ENCODE data around the gene KIAA0825. TPM values are rescaled to one million over a fixed set of nuclear protein-coding genes. Genes with fewer than 3 reads are reported as not detected.
"Not testable (repeated sequence)": the region's sequence is repeated elsewhere in the genome, so short reads cannot be mapped to it uniquely, and the experiment has no call there.

The KIAA0825 gene
- total RNA-seq, 2 experiments from 2014 or later = 0.19 to 0.32 TPM

- no peaks in the 10 kb centered on the region for H3K9me3 ChIP-seq (ENCODE audit: low read length)
- no peaks in the 10 kb centered on the region for H3K36me3 ChIP-seq (ENCODE audit: insufficient read depth, low read length)
- POLR2A ChIA-PET = no interaction called here
- intact Hi-C loops (cut with micrococcal nuclease; ENCODE audit: unreplicated experiment) = no loop called here
- no peaks in the 10 kb centered on the region for H3K79me2 ChIP-seq (ENCODE audit: insufficient read depth, low read depth, low read length)
- no peaks in the 10 kb centered on the region for H3K9me2 ChIP-seq (ENCODE audit: insufficient read depth, low read length)
- no peaks in the 10 kb centered on the region for H3K4me1 ChIP-seq (ENCODE audit: insufficient read depth, low read length, poor library complexity, severe bottlenecking)
- H3K27ac ChIP-seq (ENCODE audit: low read depth, low read length, poor library complexity, severe bottlenecking) = no peak overlapping the region
- no peak overlapping the region for H3K4me2 ChIP-seq (ENCODE audit: low read length)
- no peak overlapping the region for H2AFZ ChIP-seq (ENCODE audit: low read length)
- H3K4me3 ChIP-seq (ENCODE audit: low read depth, low read length, poor library complexity, severe bottlenecking) = no peak overlapping the region
- no peak for DNase-seq (ENCODE audit: low spot score)
- H4K20me1 ChIP-seq (ENCODE audit: insufficient read depth, low read length) = no peaks in the 10 kb centered on the region
- CTCF ChIA-PET (ENCODE audit: unreplicated experiment) = no interaction called here
- TF ChIP-seq CTCF (conservative IDR thresholded peaks at IDR 0.05; ENCODE audit: low read length) = no peak
- TF ChIP-seq EZH2phosphoT487 (IDR thresholded peaks at IDR 0.05; ENCODE audit: borderline replicate concordance, low read depth, low read length) = no peak
- BruUV-seq (replicated peaks) = no TSS peak
These were observed 257.8 kb downstream of the KIAA0825 start for GRCh38 chr5:94360382-94361130.

- TF ChIP-seq CTCF (conservative IDR thresholded peaks at IDR 0.05; ENCODE audit: low read length) = no peak
- no peak for TF ChIP-seq EZH2phosphoT487 (IDR thresholded peaks at IDR 0.05; ENCODE audit: borderline replicate concordance, low read depth, low read length)
- no peaks in the 10 kb centered on the region for H3K9me2 ChIP-seq (ENCODE audit: insufficient read depth, low read length)
- ChIA-PET POLR2A (no interaction called here), CTCF (ENCODE audit: unreplicated experiment) (no interaction called here)
- H3K79me2 ChIP-seq (ENCODE audit: insufficient read depth, low read depth, low read length) = no peaks in the 10 kb centered on the region
- no peaks in the 10 kb centered on the region for H3K4me1 ChIP-seq (ENCODE audit: insufficient read depth, low read length, poor library complexity, severe bottlenecking)
- H3K4me2 ChIP-seq (ENCODE audit: low read length) = no peak overlapping the region
- no peaks in the 10 kb centered on the region for H3K9me3 ChIP-seq (ENCODE audit: low read length)
- H3K36me3 ChIP-seq (ENCODE audit: insufficient read depth, low read length) = no peaks in the 10 kb centered on the region
- no peak for DNase-seq (ENCODE audit: low spot score)
- no peaks in the 10 kb centered on the region for H4K20me1 ChIP-seq (ENCODE audit: insufficient read depth, low read length)
- no peak overlapping the region for H3K4me3 ChIP-seq (ENCODE audit: low read depth, low read length, poor library complexity, severe bottlenecking)
- H2AFZ ChIP-seq (ENCODE audit: low read length) = no peak overlapping the region
- no TSS peak for BruUV-seq (replicated peaks)
- no peak overlapping the region for H3K27ac ChIP-seq (ENCODE audit: low read depth, low read length, poor library complexity, severe bottlenecking)
- intact Hi-C loops (cut with micrococcal nuclease; ENCODE audit: unreplicated experiment) = no loop called here
These were observed 258.5 kb downstream of the KIAA0825 start for GRCh38 chr5:94359880-94360279.

GRCh38 chr5:94355811-94356210 is 262.6 kb downstream of the KIAA0825 start:
- Histone ChIP-seq H4K20me1 (ENCODE audit: insufficient read depth, low read length) (no peaks in the 10 kb centered on the region), H2AFZ (ENCODE audit: low read length) (no peak overlapping the region), H3K79me2 (ENCODE audit: insufficient read depth, low read depth, low read length) (no peaks in the 10 kb centered on the region), H3K9me2 (ENCODE audit: insufficient read depth, low read length) (no peaks in the 10 kb centered on the region), H3K9me3 (ENCODE audit: low read length) (no peaks in the 10 kb centered on the region), H3K4me3 (ENCODE audit: low read depth, low read length, poor library complexity, severe bottlenecking) (no peak overlapping the region), H3K27ac (ENCODE audit: low read depth, low read length, poor library complexity, severe bottlenecking) (no peak overlapping the region), H3K4me1 (ENCODE audit: insufficient read depth, low read length, poor library complexity, severe bottlenecking) (no peaks in the 10 kb centered on the region), H3K4me2 (ENCODE audit: low read length) (no peak overlapping the region), H3K36me3 (ENCODE audit: insufficient read depth, low read length) (no peaks in the 10 kb centered on the region)
- no TSS peak for BruUV-seq (replicated peaks)
- TF ChIP-seq EZH2phosphoT487 (IDR thresholded peaks at IDR 0.05; ENCODE audit: borderline replicate concordance, low read depth, low read length) (no peak), CTCF (conservative IDR thresholded peaks at IDR 0.05; ENCODE audit: low read length) (no peak)
- CTCF ChIA-PET (ENCODE audit: unreplicated experiment) = no interaction called here
- no peak for DNase-seq (ENCODE audit: low spot score)
- intact Hi-C loops (cut with micrococcal nuclease; ENCODE audit: unreplicated experiment) = no loop called here
- POLR2A ChIA-PET = no interaction called here

- BruUV-seq (replicated peaks); H4K20me1 ChIP-seq (ENCODE audit: insufficient read depth, low read length); H3K9me3 ChIP-seq (ENCODE audit: low read length); H2AFZ ChIP-seq (ENCODE audit: low read length); H3K4me2 ChIP-seq (ENCODE audit: low read length); H3K9me2 ChIP-seq (ENCODE audit: insufficient read depth, low read length); H3K4me1 ChIP-seq (ENCODE audit: insufficient read depth, low read length, poor library complexity, severe bottlenecking); intact Hi-C loops (cut with micrococcal nuclease; ENCODE audit: unreplicated experiment); POLR2A ChIA-PET; DNase-seq (ENCODE audit: low spot score); H3K27ac ChIP-seq (ENCODE audit: low read depth, low read length, poor library complexity, severe bottlenecking); H3K4me3 ChIP-seq (ENCODE audit: low read depth, low read length, poor library complexity, severe bottlenecking); CTCF ChIA-PET (ENCODE audit: unreplicated experiment); H3K79me2 ChIP-seq (ENCODE audit: insufficient read depth, low read depth, low read length); H3K36me3 ChIP-seq (ENCODE audit: insufficient read depth, low read length): not testable (repeated sequence)
These were observed 263.4 kb downstream of the KIAA0825 start for GRCh38 chr5:94354837-94355485.
